Fibroblast of upper back skin (primary cell): ENCODE results near the gene SECISBP2.

Experiments used
- DNase-seq: peaks from one replicate; pipeline ENCODE4 v3.0.0-alpha.2; 2013

SECISBP2 gene

DNA sequence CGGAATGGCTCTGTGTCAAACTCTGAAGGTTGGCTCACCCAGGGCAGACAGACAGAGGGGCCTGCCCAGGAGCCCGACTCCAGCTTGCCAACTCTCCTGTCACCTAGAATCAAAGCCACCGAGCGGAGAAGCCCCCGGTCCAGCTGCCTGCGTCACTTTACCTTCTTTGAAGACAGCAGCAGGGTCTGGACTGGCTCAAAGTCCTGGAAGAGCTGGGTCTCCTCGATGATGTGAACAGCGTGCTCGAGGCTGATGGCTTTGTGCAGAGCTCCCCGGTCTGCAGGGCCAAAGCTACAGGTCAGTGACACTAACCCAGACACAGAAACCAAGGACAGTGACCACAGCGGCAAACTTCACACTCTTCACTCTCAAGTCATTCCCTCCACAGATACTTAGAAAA lies 67.9 kb downstream of the SECISBP2 start:
- no peak for DNase-seq

GRCh38 chr9:89386797-89387196 lies 68.5 kb downstream of the SECISBP2 start:
- DNase-seq = no peak

DNA sequence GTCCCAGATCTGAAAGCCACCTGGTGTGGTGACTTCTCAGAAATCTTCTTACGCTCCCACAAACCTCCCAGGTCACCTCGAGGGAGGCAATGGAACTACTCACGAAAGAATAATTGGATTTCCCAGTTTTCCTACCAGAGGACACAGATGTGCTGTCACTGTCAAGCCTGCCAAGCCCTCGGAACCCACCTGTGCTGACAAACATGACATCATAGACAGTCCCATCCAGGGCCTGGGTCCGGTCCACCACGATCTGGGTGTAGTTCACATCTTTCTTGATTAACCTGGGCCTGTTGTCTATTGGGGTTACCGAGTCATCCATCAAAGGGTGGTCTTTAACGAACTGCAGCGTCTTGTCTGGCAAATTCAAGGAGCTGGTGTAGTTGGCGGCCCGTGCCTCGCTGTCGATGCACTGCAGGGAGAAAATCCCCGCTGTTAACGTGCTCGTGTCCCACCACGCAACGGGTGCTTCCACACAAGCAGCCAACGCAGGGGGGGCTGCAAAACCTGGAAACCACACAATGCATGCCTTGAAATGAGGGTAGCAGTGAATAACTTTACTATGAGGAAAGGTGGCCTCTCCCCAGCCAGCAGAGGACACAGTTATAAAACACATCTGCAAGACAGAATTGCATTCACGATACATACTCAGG lies 69.0 kb downstream of the SECISBP2 start:
- no peak for DNase-seq

DNA sequence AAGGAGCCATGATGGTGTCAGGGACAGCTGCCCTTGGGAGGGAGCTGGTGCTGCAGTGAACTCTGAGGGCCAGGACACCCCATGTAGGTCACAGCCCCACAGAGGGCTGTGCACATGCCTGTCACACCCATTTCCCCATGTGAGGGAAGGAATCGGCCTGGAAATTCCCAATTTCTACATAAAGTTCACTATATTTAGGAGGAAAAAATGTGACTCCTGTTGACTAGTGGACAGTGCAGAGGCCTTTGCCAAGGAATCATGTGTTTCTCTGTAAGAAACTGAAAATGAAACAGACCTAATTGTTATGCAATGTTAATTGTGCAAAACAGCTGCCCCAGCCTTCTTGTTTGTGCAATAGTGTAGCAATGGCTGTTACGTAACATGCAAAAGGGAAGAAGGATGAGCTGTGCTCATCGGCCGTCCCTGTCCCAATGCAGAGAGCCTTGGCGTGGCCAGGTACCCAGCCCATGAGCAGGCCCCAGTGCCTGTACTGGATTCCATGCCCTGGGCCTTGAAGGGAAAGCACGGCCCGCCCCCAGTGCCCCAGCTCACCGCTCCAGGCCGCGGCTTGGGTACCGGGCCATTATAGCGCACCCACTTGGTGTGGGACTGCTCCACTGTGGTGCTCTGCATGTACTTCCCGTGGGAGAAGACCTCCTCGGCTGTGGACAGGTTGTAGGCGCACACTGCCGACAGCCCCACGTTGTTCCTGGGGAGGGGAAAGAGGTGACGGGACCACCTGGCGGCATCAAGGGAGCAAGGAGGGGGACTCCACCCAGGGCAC lies 70.0 kb downstream of the SECISBP2 start:
- peak; percentile 50 for DNase-seq

- DNase-seq = no peak
Measured at GRCh38 chr9:89388868-89389177, 70.5 kb downstream of the SECISBP2 start.

DNA sequence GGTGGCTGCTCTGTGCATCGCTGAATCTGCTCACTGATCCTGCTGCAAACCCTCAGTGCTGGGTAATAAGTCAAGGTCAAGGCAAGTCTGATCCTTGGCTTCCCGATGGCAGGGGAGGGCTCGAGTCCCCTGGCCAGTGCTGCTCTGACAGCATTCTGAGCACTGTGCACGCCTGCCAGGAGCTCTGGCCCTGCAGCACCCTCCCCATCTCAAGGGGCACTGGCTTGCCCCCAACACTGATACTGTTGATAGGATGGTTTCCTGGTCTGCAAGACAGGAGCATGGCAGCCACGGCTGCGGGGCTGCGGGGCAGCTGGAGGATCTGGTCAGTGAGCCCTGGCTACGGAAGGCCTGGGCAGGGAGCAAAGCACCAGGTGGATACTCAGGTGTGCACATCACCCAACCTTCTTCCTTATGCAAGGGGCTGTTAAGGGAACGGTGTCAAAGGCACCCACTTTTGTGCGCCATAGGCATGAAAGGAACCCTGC lies 71.8 kb downstream of the SECISBP2 start:
- no peak for DNase-seq

DNA sequence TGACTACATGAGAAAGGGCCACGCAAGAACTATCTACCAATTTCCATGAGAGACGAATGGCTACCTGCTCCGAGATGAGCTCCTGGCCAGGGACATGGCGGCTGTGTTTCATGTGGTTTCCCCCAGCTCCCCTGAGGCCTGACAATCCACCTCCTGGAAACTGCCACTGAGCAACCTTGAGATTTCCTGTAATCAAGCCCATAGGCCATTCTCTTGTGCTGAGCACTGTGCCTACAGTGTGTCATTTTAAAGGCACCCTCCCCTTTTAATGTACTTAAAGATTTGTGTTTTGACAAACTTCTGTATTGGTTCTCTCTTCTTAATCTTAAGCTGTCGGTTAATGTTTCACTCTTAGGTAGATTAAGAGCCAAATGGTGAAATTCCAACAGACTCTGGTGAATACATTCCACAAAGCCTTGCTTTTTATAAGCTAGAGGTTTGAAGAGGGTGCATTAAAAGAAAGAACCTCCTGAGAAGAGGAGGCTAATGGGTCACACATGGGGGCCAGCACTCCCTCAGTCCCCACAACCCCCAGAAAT lies 72.3 kb downstream of the SECISBP2 start:
- DNase-seq = no peak

DNA sequence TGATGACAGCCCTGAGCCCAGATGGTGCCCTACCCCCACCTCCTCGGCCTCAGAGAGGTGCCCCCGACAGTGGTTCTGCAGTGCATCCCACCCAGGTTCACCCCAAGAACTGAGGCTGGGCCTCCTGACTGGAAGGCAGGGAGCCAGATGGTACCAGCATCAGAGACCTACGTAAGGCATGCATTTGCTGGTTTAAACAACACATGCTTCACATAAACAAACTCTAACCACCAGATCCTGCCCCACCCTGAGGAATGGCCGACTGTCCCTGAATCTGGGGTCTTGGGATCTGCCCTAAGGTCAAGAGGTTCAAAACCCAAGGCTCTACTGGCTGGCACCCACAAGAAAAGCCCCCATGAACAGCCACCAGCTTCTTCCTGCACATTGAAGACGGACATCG lies 73.3 kb downstream of the SECISBP2 start:
- DNase-seq = no peak

DNA sequence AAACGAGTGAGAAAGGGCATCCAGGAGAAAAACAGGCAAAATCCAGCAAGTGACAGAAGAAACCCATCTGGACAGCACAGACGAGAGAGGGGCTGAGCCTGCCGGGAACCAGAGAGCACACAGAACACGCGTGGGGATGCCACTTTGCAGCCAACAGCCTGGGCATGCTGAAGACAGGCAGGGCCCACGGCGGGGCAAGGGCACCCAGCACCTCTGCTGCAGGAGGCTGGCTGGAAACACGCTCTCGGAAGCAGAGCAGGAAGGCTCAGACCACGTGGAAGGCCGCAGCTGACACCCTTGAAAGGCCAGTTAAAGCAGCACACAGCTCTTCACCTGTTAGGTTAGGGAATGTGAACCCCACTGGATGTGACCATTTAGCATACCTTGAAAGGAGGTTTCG lies 76.1 kb downstream of the SECISBP2 start:
- no peak for DNase-seq

DNA sequence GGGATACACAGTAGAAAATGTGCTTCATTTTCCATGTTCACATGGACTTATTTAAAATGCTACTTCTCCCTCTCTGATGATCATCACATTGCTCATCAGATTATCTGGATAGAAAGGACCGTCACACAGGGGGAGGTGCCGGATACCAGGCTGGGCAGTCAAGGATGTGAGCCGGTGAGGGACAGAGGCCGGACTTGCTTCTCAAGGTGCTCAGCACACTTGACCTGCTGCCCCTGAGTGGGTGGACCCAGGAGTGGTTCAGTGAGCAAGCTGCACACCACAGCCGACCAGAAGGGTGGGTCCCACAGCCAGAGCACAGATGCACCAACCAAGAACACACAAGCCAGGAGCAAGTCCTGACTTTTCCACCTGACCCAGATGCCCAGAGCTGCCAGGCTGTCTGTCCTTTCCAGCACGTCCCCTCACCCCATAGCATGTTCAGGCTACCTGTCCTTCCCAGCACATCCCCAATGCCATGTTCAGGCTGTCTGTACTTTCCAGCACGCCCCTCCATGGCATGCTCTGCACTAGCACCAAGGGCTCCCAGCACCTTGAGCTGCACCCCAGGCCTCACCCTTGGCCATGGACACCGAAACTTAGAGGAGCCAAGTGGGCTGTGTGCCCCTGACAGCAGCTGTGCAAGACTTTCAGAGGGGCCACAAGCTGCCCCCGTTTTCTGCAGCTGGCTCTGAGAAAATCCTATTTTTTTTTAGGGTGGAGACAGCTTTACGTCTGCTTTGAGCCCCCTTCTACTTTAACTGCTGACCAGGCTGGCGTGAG lies 77.8 kb downstream of the SECISBP2 start:
- no peak for DNase-seq

DNA sequence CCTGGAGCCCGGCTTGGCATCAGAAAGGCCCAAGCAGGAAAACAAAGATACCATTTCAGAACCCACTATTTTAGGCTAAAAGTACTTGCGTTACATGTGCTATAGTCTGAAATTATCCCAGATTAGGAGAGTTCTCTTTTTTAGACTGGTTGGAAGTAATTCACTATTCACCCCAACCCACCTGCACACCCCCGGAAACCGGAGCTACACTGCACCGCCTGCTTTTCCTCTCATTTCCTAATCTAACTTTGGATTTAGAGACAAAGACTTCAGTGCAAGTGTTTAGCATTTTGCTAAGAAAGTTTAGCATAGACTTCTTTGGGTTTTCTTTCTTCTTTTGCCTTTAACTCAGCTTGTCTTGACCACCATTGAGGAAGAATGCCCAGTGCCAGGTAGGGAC lies 79.2 kb downstream of the SECISBP2 start:
- DNase-seq = no peak

DNA sequence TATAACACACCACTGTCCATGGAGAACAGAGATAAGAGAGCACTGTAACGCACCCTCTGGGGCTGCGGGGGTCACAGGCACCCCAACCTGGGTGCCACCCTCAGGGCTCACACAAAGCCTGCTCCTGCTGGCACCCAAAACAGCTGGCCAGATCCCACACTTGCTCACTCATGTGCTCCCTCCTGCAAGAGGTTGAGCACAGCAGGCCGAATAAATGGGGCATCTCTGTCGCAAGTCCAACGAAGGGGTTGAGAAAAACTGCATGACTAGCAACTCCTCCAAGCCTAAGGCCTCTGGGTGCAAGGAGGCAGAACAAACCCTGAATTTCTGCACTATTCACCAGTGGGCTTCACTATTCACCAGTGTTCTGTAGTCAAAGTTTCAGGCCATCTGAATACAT lies 80.3 kb downstream of the SECISBP2 start:
- no peak for DNase-seq

GRCh38 chr9:89400403-89401116 lies 82.3 kb downstream of the SECISBP2 start:
- no peak for DNase-seq

DNA sequence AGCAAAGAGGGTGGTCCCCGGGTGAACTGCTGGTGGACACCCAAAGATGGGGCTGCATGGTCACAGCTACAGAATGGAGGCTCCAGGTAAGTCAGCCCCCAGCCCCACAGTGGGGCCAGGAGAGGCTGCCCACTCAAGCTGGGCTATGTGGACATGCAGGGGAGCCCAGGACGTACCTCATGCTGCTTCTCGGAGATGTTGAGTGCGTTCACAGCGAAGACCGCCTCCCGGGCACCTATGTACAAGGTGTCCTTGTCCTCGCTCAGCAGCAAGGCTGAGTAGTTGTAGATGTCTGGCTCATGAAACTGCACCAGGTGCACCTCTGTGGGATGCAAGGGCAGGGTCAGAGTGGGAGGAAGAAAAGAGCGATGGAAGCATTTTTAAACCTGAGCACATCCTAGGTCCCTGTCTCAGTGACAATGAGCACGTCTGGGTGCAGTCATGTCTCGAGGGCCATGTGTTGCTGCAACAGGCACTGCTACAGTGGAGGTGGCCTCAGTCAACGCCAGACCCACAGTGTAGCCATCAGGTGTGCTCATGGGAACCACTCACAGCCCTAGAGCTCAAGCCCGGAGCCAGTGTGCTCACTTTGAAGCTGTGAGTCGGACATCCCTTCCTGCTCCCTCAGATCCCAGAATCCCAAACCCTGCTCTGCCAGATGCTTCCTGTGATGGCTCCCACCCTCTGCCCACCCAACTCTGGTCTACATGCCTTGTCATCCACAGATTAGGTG lies 84.6 kb downstream of the SECISBP2 start:
- no peak for DNase-seq

GRCh38 chr9:89404074-89404473 lies 85.8 kb downstream of the SECISBP2 start:
- DNase-seq = no peak

GRCh38 chr9:89405826-89406225 lies 87.5 kb downstream of the SECISBP2 start:
- no peak for DNase-seq

- peak; percentile 63 for DNase-seq
Measured at GRCh38 chr9:89407070-89407469, 88.8 kb downstream of the SECISBP2 start.

- no peak for DNase-seq
Measured at GRCh38 chr9:89408628-89409101, 90.4 kb downstream of the SECISBP2 start.
